Sigmoid colon (tissue), 7 donors: ENCODE data around the gene HIC2. TPM values are rescaled to one million over a fixed set of nuclear protein-coding genes. Genes with fewer than 3 reads are reported as not detected.
"Not testable (repeated sequence)": the region's sequence is repeated elsewhere in the genome, so short reads cannot be mapped to it uniquely, and the experiment has no call there.

Experiments
- DNase-seq: peaks from one replicate; pipeline ENCODE4 v3.0.0-alpha.2; 2019
- H3K27ac ChIP-seq, 4 donors: fragments of 200-600 bp; sonication (generic); one replicate each; pipeline ENCODE4 v1.5.1; 2016 to 2019; ENCODE audit warnings: mild to moderate bottlenecking in 1 of 4
- H3K27me3 ChIP-seq, 3 donors: fragments of 200-600 bp; sonication (generic); one replicate each; pipeline ENCODE4 v1.5.1; 2019; ENCODE audit warnings: mild to moderate bottlenecking in 1 of 3
- H3K36me3 ChIP-seq, 4 donors: fragments of 200-600 bp; sonication (generic); one replicate each; pipeline ENCODE4 v1.5.1; 2016 to 2019
- H3K4me1 ChIP-seq, 4 donors: fragments of 200-600 bp; sonication (generic); one replicate each; pipeline ENCODE4 v1.5.1; 2017 to 2019
- H3K4me3 ChIP-seq, 4 donors: fragments of 200-600 bp; sonication (generic); one replicate each; pipeline ENCODE4 v1.5.1; 2017 to 2019; ENCODE audit warnings: mild to moderate bottlenecking in 2 of 4, moderate library complexity in 1 of 4
- H3K9me3 ChIP-seq, 4 donors: fragments of 200-600 bp in 3 of 4; sonication (generic) in 3 of 4; one replicate each; pipeline versions ENCODE4 v1.5.1 to v1.6.1; 2013 to 2019
- CTCF ChIP-seq, 4 experiments: fragments of 450-650 bp in 3 of 4; fragments of 200-600 bp in 1 of 4; IDR thresholded peaks; one replicate each; pipeline ENCODE4 v1.5.1; 2016 to 2019; ENCODE audit warnings: antibody characterized with exemption in 4 of 4, mild to moderate bottlenecking in 3 of 4, moderate library complexity in 2 of 4
- EP300 ChIP-seq, 4 donors: sonication (generic); formaldehyde crosslinking; IDR thresholded peaks; one replicate each; pipeline ENCODE4 v1.6.1; 2017; ENCODE audit warnings: antibody characterized with exemption in 4 of 4
- POLR2A ChIP-seq, 2 donors: fragments of 450-650 bp; IDR thresholded peaks; one replicate each; pipeline ENCODE4 v1.6.1; 2016; ENCODE audit warnings: antibody characterized with exemption in 2 of 2, mild to moderate bottlenecking in 2 of 2, moderate library complexity in 2 of 2
- POLR2AphosphoS5 ChIP-seq, 4 donors: sonication (generic); formaldehyde crosslinking; IDR thresholded peaks; one replicate each; pipeline ENCODE4 v1.6.1; 2017; ENCODE audit warnings: antibody characterized with exemption in 4 of 4
- WGBS, 2 donors: extraction: QIAGEN DNeasy Blood & Tissue Kit; methylation state at CpG; one replicate each; pipeline ENCODE4 v1.1.7; 2013; 5-methylcytosine and 5-hydroxymethylcytosine counted together
- intact Hi-C: fragments of 100-400 bp; cut with DNase I; formaldehyde crosslinking; loops from one replicate; pipeline ENCODE4 v1.15.1; 2023
- polyA plus RNA-seq, 3 donors: library from polyadenylated mRNA; stranded (reverse); fragments of 200-250 nt; gene quantifications; one replicate each; pipeline ENCODE4 v1.2.3, GENCODE V29; 2013
- total RNA-seq, 4 donors: library from RNA; depleted of rRNA; stranded (reverse); fragments of >200 nt; gene quantifications; one replicate each; pipeline ENCODE4 v1.1.0, GENCODE V29; 2016
- donor health status: healthy with polysubstance abuse.
- donor health status: Bipolar disorder and iron deficiency.
- donor health status: healthy.

The HIC2 gene
- total and polyA plus RNA-seq, 7 donors: 1.2 to 4.2 (median 2.3) TPM

- H3K27ac ChIP-seq, DNase-seq, intact Hi-C loops, H3K9me3 ChIP-seq, H3K4me3 ChIP-seq, H3K4me1 ChIP-seq, H3K27me3 ChIP-seq: not testable (repeated sequence)
- no CpG with 5 or more reads among the region's 16 CpGs for WGBS, 2 donors
- H3K36me3 ChIP-seq: peaks cover 10 to 18% (median 10%) of the 10 kb centered on the region in 4 donors
Observed at GRCh38 chr22:21440676-21441075, 23.5 kb downstream of the HIC2 start.

GRCh38 chr22:21441170-21441569 is 24.0 kb downstream of the HIC2 start:
- H3K27me3 ChIP-seq, intact Hi-C loops, H3K4me3 ChIP-seq, H3K27ac ChIP-seq, H3K4me1 ChIP-seq, H3K9me3 ChIP-seq: not testable (repeated sequence)
- H3K36me3 ChIP-seq: peaks cover 11 to 23% (median 14%) of the 10 kb centered on the region in 4 donors
- 87 to 96% methylated on average over 4 of the region's 6 CpGs for whole genome bisulfite sequencing, 2 donors
- peak; percentile 2 for DNase-seq

- H3K4me1 ChIP-seq, DNase-seq, H3K9me3 ChIP-seq, H3K27ac ChIP-seq, intact Hi-C loops, H3K27me3 ChIP-seq, H3K4me3 ChIP-seq: not testable (repeated sequence)
- WGBS, 2 donors: no CpG with 5 or more reads among the region's 9 CpGs
- H3K36me3 ChIP-seq: peaks cover 20 to 32% (median 22%) of the 10 kb centered on the region in 4 donors
Observed at GRCh38 chr22:21442123-21442522, 25.0 kb downstream of the HIC2 start.

- peak; percentile 52 for DNase-seq
- 83 to 96% methylated on average over 6 to 8 of the region's 15 CpGs for WGBS, 2 donors
- H3K9me3 ChIP-seq, H3K27ac ChIP-seq, H3K4me3 ChIP-seq, H3K27me3 ChIP-seq, H3K4me1 ChIP-seq, intact Hi-C loops: not testable (repeated sequence)
- H3K36me3 ChIP-seq: peaks cover 20 to 32% (median 22%) of the 10 kb centered on the region in 4 donors
Observed at GRCh38 chr22:21442646-21443045, 25.5 kb downstream of the HIC2 start.

GRCh38 chr22:21443057-21443734 is 26.0 kb downstream of the HIC2 start:
- H3K4me3 ChIP-seq: no peak overlapping the region
- WGBS, 2 donors: 96% methylated on average over 13 of the region's 13 CpGs
- H3K27ac ChIP-seq: no peak overlapping the region
- H3K4me1 ChIP-seq: no peaks in the 10 kb centered on the region
- peak; percentile 49 for DNase-seq
- H3K36me3 ChIP-seq: peaks cover 20 to 32% (median 22%) of the 10 kb centered on the region in 4 donors
- no peaks in the 10 kb centered on the region for H3K9me3 ChIP-seq
- TF ChIP-seq CTCF (IDR thresholded peaks at IDR 0.05): no peak
- TF ChIP-seq EP300 (IDR thresholded peaks at IDR 0.05): no peak
- no peak for TF ChIP-seq POLR2AphosphoS5 (IDR thresholded peaks at IDR 0.05)
- no peak for TF ChIP-seq POLR2A (IDR thresholded peaks at IDR 0.05)
- intact Hi-C loops: no loop called here
- no peaks in the 10 kb centered on the region for H3K27me3 ChIP-seq

- WGBS, 2 donors: 93 to 94% methylated on average over 16 of the region's 16 CpGs
- DNase-seq: peak; percentile 42
- no peaks in the 10 kb centered on the region for H3K9me3 ChIP-seq
- no peaks in the 10 kb centered on the region for H3K27me3 ChIP-seq
- H3K4me3 ChIP-seq: no peak overlapping the region
- H3K36me3 ChIP-seq: peaks cover 20 to 32% (median 22%) of the 10 kb centered on the region in 4 donors
- TF ChIP-seq POLR2A (IDR thresholded peaks at IDR 0.05): no peak
- TF ChIP-seq EP300 (IDR thresholded peaks at IDR 0.05): no peak
- no peak for TF ChIP-seq POLR2AphosphoS5 (IDR thresholded peaks at IDR 0.05)
- TF ChIP-seq CTCF (IDR thresholded peaks at IDR 0.05): no peak
- intact Hi-C loops: no loop called here
- H3K4me1 ChIP-seq: no peaks in the 10 kb centered on the region
- no peak overlapping the region for H3K27ac ChIP-seq
Observed at GRCh38 chr22:21443735-21444421, 26.7 kb downstream of the HIC2 start.
